K562 (cell line): Measurements from ENCODE around the gene NUP43.

Experiments used
- MAFK ChIP-seq: IDR thresholded peaks from 2 replicates; pipeline ENCODE4 v1.6.1; 2011; ENCODE audit warnings: low read length, improper control_type of control experiment
- NCOA1 ChIP-seq: fragments of 450-650 bp; IDR thresholded peaks from 2 replicates; pipeline ENCODE4 v1.6.1; 2016; ENCODE audit warnings: low read depth
- POLR2AphosphoS5 ChIP-seq: IDR thresholded peaks from 2 replicates; pipeline ENCODE4 v1.6.1; 2011; ENCODE audit warnings: mild to moderate bottlenecking, low read depth, low read length, moderate library complexity; ENCODE audit not compliant: control insufficient read depth, insufficient read depth
- TF ChIP-seq, protein P1 (sequence below), 3 experiments: IDR thresholded peaks in 2 of 3; conservative IDR thresholded peaks in 1 of 3; 2 replicates each; pipeline ENCODE4 v1.5.1; 2011 to 2012; ENCODE audit warnings: low read length in 3 of 3, mild to moderate bottlenecking in 3 of 3, control low read depth in 2 of 3, improper control_type of control experiment in 1 of 3, inconsistent platforms in 1 of 3, low read depth in 1 of 3, mixed read lengths in 1 of 3, moderate library complexity in 1 of 3; ENCODE audit not compliant: insufficient read depth in 2 of 3

DNA sequence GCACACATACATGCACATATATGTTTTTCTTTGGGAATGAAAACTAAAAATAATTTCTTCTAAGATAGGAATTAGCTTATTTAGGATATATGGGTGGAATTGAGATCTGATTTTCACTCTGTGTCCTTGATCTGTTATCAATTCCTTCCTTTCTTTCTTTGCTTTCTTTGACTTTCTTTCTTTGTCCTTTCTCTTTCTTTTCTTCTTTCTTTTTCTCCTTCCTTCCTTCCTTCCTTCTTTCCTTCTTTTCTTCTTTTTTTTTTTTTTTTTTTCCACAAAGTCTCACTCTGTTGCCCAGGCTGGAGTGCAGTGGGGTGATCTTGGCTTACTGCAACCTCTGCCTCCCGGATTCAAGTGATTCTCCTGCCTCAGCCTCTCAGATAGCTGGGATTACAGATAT lies 31.3 kb upstream of the NUP43 start:
- TF ChIP-seq POLR2AphosphoS5: no peak
- TF ChIP-seq, protein P1, sequence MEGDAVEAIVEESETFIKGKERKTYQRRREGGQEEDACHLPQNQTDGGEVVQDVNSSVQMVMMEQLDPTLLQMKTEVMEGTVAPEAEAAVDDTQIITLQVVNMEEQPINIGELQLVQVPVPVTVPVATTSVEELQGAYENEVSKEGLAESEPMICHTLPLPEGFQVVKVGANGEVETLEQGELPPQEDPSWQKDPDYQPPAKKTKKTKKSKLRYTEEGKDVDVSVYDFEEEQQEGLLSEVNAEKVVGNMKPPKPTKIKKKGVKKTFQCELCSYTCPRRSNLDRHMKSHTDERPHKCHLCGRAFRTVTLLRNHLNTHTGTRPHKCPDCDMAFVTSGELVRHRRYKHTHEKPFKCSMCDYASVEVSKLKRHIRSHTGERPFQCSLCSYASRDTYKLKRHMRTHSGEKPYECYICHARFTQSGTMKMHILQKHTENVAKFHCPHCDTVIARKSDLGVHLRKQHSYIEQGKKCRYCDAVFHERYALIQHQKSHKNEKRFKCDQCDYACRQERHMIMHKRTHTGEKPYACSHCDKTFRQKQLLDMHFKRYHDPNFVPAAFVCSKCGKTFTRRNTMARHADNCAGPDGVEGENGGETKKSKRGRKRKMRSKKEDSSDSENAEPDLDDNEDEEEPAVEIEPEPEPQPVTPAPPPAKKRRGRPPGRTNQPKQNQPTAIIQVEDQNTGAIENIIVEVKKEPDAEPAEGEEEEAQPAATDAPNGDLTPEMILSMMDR (IDR thresholded peaks at IDR 0.05 in 2 of 3, conservative IDR thresholded peaks at IDR 0.05 in 1 of 3; ENCODE audit: insufficient read depth in 2 of 3, low read depth in 1 of 3, low read length in 3 of 3): no peak
- no peak for TF ChIP-seq MAFK
- TF ChIP-seq NCOA1: no peak
